IPS-20b (cell line): ENCODE measurements around the gene MAPK8.

ENCODE experiments used
- H3K27ac ChIP-seq: one replicate; pipeline ENCODE4 v1.5.1; 2013; ENCODE audit warnings: low read length
- H3K27me3 ChIP-seq: 2 replicates; pipeline ENCODE4 v1.6.1; 2013; ENCODE audit warnings: mild to moderate bottlenecking, low read length, inconsistent platforms; ENCODE audit not compliant: insufficient read depth
- H3K36me3 ChIP-seq: 2 replicates; pipeline ENCODE4 v1.6.1; 2013; ENCODE audit warnings: low read depth, mild to moderate bottlenecking, inconsistent platforms, low read length, moderate library complexity; ENCODE audit not compliant: insufficient read depth
- H3K4me1 ChIP-seq: 2 replicates; pipeline ENCODE4 v1.6.1; 2013; ENCODE audit warnings: mild to moderate bottlenecking, control low read depth, inconsistent platforms, low read length, moderate library complexity; ENCODE audit not compliant: insufficient read depth
- H3K4me3 ChIP-seq: 2 replicates; pipeline ENCODE4 v1.5.1; 2013; ENCODE audit warnings: mild to moderate bottlenecking, low read length, inconsistent platforms
- H3K9ac ChIP-seq: 2 replicates; pipeline ENCODE4 v1.6.1; 2013; ENCODE audit warnings: low read depth, mild to moderate bottlenecking, inconsistent platforms, low read length, moderate library complexity
- H3K9me3 ChIP-seq: 2 replicates; pipeline ENCODE4 v1.6.1; 2013; ENCODE audit warnings: mild to moderate bottlenecking, low read depth, low read length, inconsistent platforms; ENCODE audit not compliant: insufficient read depth

MAPK8 gene

GRCh38 chr10:48294431-48294830, 12.0 kb upstream of the MAPK8 start:
- no peaks in the 10 kb centered on the region for H3K36me3 ChIP-seq
- no peaks in the 10 kb centered on the region for H3K9me3 ChIP-seq
- no peaks in the 10 kb centered on the region for H3K4me1 ChIP-seq
- H3K27ac ChIP-seq = no peak overlapping the region
- H3K4me3 ChIP-seq = no peak overlapping the region
- no peak overlapping the region for H3K9ac ChIP-seq
- H3K27me3 ChIP-seq = no peaks in the 10 kb centered on the region

- Histone ChIP-seq H3K36me3 (no peaks in the 10 kb centered on the region), H3K9ac (no peak overlapping the region), H3K9me3 (no peaks in the 10 kb centered on the region), H3K27me3 (no peaks in the 10 kb centered on the region), H3K4me1 (no peaks in the 10 kb centered on the region), H3K27ac (no peak overlapping the region), H3K4me3 (no peak overlapping the region)
Measured at GRCh38 chr10:48296576-48297098, 9.8 kb upstream of the MAPK8 start.

DNA sequence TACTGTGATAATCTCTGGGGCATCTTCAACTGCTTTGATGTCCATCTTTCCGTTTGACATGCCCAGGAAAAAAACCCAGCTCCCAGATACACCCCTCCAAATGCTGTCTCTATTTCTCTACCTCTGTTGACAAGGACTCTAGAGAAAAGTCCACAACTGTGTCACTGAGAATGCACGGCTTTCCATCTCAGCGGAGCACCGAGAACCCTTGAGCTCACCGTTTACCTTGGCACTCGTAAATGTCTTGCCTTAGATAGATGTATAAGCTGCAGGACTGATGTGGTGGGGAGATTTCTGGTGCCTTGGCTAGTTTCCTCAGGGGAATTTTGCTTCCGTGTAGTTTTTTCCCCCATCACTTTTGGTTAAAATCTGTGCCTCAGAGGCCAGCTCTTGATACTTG, 7.4 kb upstream of the MAPK8 start:
- Histone ChIP-seq H3K36me3 (no peaks in the 10 kb centered on the region), H3K9ac (no peak overlapping the region), H3K27ac (no peak overlapping the region), H3K9me3 (no peaks in the 10 kb centered on the region), H3K27me3 (no peaks in the 10 kb centered on the region), H3K4me1 (no peaks in the 10 kb centered on the region), H3K4me3 (no peak overlapping the region)

GRCh38 chr10:48299692-48300091, 6.8 kb upstream of the MAPK8 start:
- Histone ChIP-seq H3K9ac (no peak overlapping the region), H3K27me3 (peaks cover 5% of the 10 kb centered on the region)

GRCh38 chr10:48300556-48300955, 5.9 kb upstream of the MAPK8 start:
- no peak overlapping the region for H3K27ac ChIP-seq
- H3K36me3 ChIP-seq = no peaks in the 10 kb centered on the region
- H3K4me3 ChIP-seq = no peak overlapping the region
- no peak overlapping the region for H3K9ac ChIP-seq
- H3K27me3 ChIP-seq = peaks cover 14% of the 10 kb centered on the region
- no peaks in the 10 kb centered on the region for H3K4me1 ChIP-seq
- no peaks in the 10 kb centered on the region for H3K9me3 ChIP-seq

More at GRCh38 chr10:48299692-48300091, 6.8 kb upstream of the MAPK8 start:
- H3K9me3 ChIP-seq = no peaks in the 10 kb centered on the region
- H3K4me1 ChIP-seq = no peaks in the 10 kb centered on the region
- H3K36me3 ChIP-seq = no peaks in the 10 kb centered on the region
- H3K4me3 ChIP-seq = no peak overlapping the region
- H3K27ac ChIP-seq = no peak overlapping the region

- Histone ChIP-seq H3K27ac (no peak overlapping the region), H3K36me3 (no peaks in the 10 kb centered on the region), H3K9me3 (no peaks in the 10 kb centered on the region), H3K4me1 (0 out of 2 replicates have a peak, but pooled peaks cover 3% of the 10 kb centered on the region), H3K4me3 (no peak overlapping the region), H3K9ac (no peak overlapping the region), H3K27me3 (peaks cover 17% of the 10 kb centered on the region)
Measured at GRCh38 chr10:48302515-48303476, 3.7 kb upstream of the MAPK8 start.

- no peak overlapping the region for H3K27ac ChIP-seq
- 0 out of 2 replicates have a peak, but pooled peaks cover 3% of the 10 kb centered on the region for H3K4me1 ChIP-seq
- peak overlapping the region; percentile 42 for H3K4me3 ChIP-seq
- no peaks in the 10 kb centered on the region for H3K36me3 ChIP-seq
- peak overlapping the region; percentile 7; the same call in 1 of the 2 replicates for H3K9ac ChIP-seq
- peaks cover 17% of the 10 kb centered on the region for H3K27me3 ChIP-seq
- no peaks in the 10 kb centered on the region for H3K9me3 ChIP-seq
Measured at GRCh38 chr10:48305905-48306264, 592 bp upstream of the MAPK8 start.

- H3K9me3 ChIP-seq = no peaks in the 10 kb centered on the region
- peaks cover 17% of the 10 kb centered on the region for H3K27me3 ChIP-seq
- peak overlapping the region; percentile 94 for H3K4me3 ChIP-seq
- 0 out of 2 replicates have a peak, but pooled peaks cover 3% of the 10 kb centered on the region for H3K4me1 ChIP-seq
- H3K36me3 ChIP-seq = no peaks in the 10 kb centered on the region
- H3K9ac ChIP-seq = peak overlapping the region; percentile 90
- no peak overlapping the region for H3K27ac ChIP-seq
Measured at GRCh38 chr10:48306870-48307710, 613 bp downstream of the MAPK8 start.

GRCh38 chr10:48307711-48308018, 1.2 kb downstream of the MAPK8 start:
- Histone ChIP-seq H3K4me3 (peak overlapping the region; percentile 94), H3K9ac (peak overlapping the region; percentile 90; the same call in 1 of the 2 replicates), H3K27me3 (peaks cover 17% of the 10 kb centered on the region), H3K36me3 (no peaks in the 10 kb centered on the region), H3K4me1 (0 out of 2 replicates have a peak, but pooled peaks cover 3% of the 10 kb centered on the region), H3K27ac (no peak overlapping the region), H3K9me3 (no peaks in the 10 kb centered on the region)

- Histone ChIP-seq H3K4me3 (no peak overlapping the region), H3K9me3 (no peaks in the 10 kb centered on the region), H3K27ac (no peak overlapping the region), H3K4me1 (0 out of 2 replicates have a peak, but pooled peaks cover 3% of the 10 kb centered on the region), H3K36me3 (no peaks in the 10 kb centered on the region), H3K27me3 (peaks cover 11% of the 10 kb centered on the region), H3K9ac (no peak overlapping the region)
Measured at GRCh38 chr10:48309711-48310226, 3.3 kb downstream of the MAPK8 start.

- Histone ChIP-seq H3K27ac (no peak overlapping the region), H3K4me1 (peaks cover 10% of the 10 kb centered on the region; the same call in 1 of the 2 replicates), H3K4me3 (no peak overlapping the region), H3K9me3 (no peaks in the 10 kb centered on the region), H3K27me3 (no peaks in the 10 kb centered on the region), H3K9ac (no peak overlapping the region), H3K36me3 (no peaks in the 10 kb centered on the region)
Measured at GRCh38 chr10:48314107-48314506, 7.6 kb downstream of the MAPK8 start.
